Measurements from ENCODE around the gene FTCD.
"Not testable (repeated sequence)": the region's sequence is repeated elsewhere in the genome, so short reads cannot be mapped to it uniquely, and the experiment has no call there.

Gene FTCD

GRCh38 chr21:46187814-46188213 lies 32.4 kb upstream of the FTCD start:
- no peak for DNase-seq

- no peak for DNase-seq
Measured at GRCh38 chr21:46187261-46187660, 31.9 kb upstream of the FTCD start.

GRCh38 chr21:46185716-46186115 lies 30.3 kb upstream of the FTCD start:
- DNase-seq, result no peak

GRCh38 chr21:46184625-46185555 lies 29.5 kb upstream of the FTCD start:
- DNase-seq, result peak; percentile 70

- DNase-seq, result peak; percentile 51
Measured at GRCh38 chr21:46183910-46184624, 28.7 kb upstream of the FTCD start, which contains the start of gene SPATC1L. SPATC1L (minus strand) TSS chr21:46184459; CDS start chr21:46182816, 1,643 bp downstream.

GRCh38 chr21:46183337-46183909 lies 28.0 kb upstream of the FTCD start:
- not testable (repeated sequence) for DNase-seq

- DNase-seq, result no peak
Measured at GRCh38 chr21:46182548-46183336, 27.4 kb upstream of the FTCD start.

GRCh38 chr21:46181953-46182547 lies 26.7 kb upstream of the FTCD start:
- DNase-seq, result no peak

- no peak for DNase-seq
Measured at GRCh38 chr21:46181436-46181835, 26.1 kb upstream of the FTCD start.

GRCh38 chr21:46180778-46181391 lies 25.5 kb upstream of the FTCD start:
- DNase-seq, result no peak

GRCh38 chr21:46180079-46180722 lies 24.8 kb upstream of the FTCD start:
- no peak for DNase-seq

- no peak for DNase-seq
Measured at GRCh38 chr21:46179708-46180078, 24.3 kb upstream of the FTCD start.

GRCh38 chr21:46178961-46179360 lies 23.6 kb upstream of the FTCD start:
- no peak for DNase-seq

GRCh38 chr21:46176443-46177129 lies 21.2 kb upstream of the FTCD start:
- not testable (repeated sequence) for DNase-seq

GRCh38 chr21:46173573-46173972 lies 18.2 kb upstream of the FTCD start:
- DNase-seq, result no peak

- DNase-seq, result no peak
Measured at GRCh38 chr21:46172863-46173528, 17.6 kb upstream of the FTCD start.

- no peak for DNase-seq
Measured at GRCh38 chr21:46171996-46172862, 16.9 kb upstream of the FTCD start.

GRCh38 chr21:46171585-46171984 lies 16.2 kb upstream of the FTCD start:
- no peak for DNase-seq

All from CD4-positive, alpha-beta T cell treated with Interleukin-6 for 4 hours (primary cell).